HG03039 (cell line): Measurements from ENCODE around the gene CIAPIN1.

Experiments
- ATAC-seq: cut with Tn5 transposase; IDR thresholded peaks from one replicate; pipeline ENCODE4 v1.9.1; 2021; ENCODE audit warnings: mild to moderate bottlenecking, moderate library complexity; ENCODE audit not compliant: unreplicated experiment

Gene CIAPIN1

DNA sequence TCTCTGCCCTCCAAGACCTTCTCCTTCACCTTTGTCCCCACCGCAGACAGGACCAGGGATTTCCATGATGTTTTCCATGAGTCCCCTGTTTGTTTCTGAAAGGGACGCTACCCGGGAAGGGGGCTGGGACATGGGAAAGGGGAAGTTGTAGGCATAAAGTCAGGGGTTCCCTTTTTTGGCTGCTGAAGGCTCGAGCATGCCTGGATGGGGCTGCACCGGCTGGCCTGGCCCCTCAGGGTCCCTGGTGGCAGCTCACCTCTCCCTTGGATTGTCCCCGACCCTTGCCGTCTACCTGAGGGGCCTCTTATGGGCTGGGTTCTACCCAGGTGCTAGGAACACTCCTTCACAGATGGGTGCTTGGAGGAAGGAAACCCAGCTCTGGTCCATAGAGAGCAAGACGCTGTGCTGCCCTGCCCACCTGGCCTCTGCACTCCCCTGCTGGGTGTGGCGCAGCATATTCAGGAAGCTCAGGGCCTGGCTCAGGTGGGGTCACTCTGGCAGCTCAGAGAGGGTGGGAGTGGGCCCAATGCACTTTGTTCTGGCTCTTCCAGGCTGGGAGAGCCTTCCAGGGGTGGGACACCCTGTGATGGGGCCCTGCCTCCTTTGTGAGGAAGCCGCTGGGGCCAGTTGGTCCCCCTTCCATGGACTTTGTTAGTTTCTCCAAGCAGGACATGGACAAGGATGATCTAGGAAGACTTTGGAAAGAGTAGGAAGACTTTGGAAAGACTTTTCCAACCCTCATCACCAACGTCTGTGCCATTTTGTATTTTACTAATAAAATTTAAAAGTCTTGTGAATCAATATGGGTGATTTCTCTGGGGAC is 62.7 kb downstream of the CIAPIN1 start:
- no peak for ATAC-seq

DNA sequence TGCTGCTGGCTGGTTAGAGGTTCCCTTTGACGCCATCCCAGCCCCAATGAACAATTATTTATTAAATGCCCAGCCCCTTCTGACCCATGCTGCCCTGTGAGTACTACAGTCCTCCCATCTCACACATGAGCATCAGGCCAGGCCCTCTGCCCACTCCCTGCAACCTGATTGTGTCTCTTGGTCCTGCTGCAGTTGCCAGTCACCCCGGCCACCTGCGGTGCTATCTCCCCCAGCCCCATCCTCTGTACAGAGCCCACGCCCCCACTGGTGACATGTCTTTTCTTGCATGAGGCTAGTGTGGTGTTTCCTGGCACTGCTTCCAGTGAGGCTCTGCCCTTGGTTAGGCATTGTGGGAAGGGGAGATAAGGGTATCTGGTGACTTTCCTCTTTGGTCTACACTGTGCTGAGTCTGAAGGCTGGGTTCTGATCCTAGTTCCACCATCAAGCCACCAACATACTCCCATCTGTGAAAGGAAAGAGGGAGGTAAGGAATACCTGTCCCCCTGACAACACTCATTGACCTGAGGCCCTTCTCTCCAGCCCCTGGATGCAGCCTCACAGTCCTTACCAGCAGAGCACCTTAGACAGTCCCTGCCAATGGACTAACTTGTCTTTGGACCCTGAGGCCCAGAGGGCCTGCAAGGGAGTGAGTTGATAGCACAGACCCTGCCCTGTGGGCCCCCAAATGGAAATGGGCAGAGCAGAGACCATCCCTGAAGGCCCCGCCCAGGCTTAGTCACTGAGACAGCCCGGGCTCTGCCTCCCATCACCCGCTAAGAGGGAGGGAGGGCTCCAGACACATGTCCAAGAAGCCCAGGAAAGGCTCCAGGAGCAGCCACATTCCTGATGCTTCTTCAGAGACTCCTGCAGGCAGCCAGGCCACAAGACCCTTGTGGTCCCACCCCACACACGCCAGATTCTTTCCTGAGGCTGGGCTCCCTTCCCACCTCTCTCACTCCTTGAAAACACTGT is 63.6 kb downstream of the CIAPIN1 start:
- ATAC-seq = no peak

DNA sequence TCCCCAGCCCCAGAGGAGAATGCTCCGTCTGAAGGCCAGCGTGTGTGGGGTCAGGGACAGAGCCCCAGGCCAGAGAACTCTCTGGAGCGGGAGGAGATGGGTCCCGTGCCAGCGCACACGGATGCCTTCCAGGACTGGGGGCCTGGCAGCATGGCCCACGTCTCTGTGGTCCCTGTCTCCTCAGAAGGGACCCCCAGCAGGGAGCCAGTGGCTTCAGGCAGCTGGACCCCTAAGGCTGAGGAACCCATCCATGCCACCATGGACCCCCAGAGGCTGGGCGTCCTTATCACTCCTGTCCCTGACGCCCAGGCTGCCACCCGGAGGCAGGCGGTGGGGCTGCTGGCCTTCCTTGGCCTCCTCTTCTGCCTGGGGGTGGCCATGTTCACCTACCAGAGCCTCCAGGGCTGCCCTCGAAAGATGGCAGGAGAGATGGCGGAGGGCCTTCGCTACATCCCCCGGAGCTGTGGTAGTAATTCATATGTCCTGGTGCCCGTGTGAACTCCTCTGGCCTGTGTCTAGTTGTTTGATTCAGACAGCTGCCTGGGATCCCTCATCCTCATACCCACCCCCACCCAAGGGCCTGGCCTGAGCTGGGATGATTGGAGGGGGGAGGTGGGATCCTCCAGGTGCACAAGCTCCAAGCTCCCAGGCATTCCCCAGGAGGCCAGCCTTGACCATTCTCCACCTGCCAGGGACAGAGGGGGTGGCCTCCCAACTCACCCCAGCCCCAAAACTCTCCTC is 64.5 kb downstream of the CIAPIN1 start:
- ATAC-seq = no peak

DNA sequence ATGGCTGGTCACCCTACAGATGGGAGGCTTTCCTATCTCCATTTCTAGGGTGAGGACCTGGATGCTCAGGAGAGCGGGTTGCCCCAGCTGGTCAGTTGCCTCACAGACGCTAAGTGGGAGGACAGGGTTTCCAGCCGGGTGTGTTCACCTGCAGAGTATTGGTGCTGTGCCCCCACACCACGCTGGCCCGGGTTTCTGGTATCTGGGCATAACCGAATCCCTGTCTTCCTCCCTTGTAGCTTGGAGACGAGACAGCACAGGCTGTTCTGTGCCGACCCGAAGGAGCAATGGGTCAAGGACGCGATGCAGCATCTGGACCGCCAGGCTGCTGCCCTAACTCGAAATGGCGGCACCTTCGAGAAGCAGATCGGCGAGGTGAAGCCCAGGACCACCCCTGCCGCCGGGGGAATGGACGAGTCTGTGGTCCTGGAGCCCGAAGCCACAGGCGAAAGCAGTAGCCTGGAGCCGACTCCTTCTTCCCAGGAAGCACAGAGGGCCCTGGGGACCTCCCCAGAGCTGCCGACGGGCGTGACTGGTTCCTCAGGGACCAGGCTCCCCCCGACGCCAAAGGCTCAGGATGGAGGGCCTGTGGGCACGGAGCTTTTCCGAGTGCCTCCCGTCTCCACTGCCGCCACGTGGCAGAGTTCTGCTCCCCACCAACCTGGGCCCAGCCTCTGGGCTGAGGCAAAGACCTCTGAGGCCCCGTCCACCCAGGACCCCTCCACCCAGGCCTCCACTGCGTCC is 65.2 kb downstream of the CIAPIN1 start:
- no peak for ATAC-seq

DNA sequence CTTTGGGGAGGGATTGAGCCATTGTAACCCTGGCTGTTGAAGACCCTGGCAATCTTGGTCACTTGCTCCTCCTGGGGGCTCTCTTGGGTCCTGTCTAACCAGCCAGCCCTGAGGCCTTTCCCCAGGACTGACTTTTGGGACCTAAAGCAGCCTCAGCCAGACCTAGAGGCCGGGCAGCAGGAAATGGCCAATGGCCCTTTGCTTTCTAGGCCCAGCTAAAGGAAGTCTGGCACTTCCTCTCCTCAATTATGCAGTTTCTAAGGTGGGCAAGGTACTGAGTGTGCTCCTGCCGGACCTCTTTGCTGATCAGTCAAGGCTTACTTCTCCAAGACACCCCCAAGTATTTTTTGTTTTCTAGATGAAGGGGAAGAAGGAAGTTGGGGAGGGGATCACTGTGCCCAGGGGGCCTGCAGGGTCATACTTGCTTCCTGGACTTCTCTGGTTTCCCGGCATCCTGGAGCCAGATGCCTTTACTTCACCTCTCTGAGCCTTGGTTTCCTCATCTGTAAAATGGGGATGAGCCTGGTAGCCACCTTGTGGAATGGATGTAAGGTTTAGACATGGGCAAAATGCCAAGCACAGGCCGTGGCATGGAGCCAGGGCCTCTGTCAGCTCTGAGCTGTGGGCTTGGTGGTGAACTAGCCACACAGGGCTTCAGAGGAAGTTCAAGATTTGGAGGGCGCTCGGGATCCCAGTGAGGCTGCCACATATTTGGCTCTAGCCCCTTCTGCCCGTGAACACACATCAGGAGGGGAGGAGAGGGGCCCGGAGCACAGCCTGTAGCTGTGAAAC is 66.3 kb downstream of the CIAPIN1 start:
- ATAC-seq = no peak

DNA sequence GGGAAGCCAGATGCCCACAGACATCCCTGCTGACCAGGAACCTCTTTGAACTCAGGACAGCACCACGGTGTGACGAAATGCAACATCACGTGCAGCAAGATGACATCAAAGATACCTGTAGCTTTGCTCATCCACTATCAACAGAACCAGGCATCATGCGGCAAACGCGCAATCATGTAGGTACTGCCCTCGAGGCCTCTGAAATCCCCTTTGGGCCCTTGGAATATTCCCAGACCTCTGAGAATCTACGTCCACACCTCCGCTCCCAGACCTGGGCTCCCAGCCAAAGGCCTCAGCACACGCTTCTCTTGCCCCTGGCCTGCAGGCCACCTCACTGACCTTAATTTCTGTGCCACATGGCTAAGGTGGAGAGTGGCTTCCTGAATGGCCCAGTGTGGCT is 67.6 kb downstream of the CIAPIN1 start:
- ATAC-seq = no peak
